T-helper 2 cell treated with Interferon-gamma antibody and Interleukin-4, amounts not matched to agents 100 ng/mL and 5 ng/mL, for 36 hours (primary cell): ENCODE measurements around the gene NOTCH3. TPM values are rescaled to one million over a fixed set of nuclear protein-coding genes. Genes with fewer than 3 reads are reported as not detected.

Source experiments
- intact Hi-C: fragments of 100-400 bp; cut with micrococcal nuclease; formaldehyde crosslinking; loops from one replicate; pipeline ENCODE4 v1.15.1; 2023
- total RNA-seq: library from RNA; stranded (reverse); gene quantifications from 2 replicates; pipeline ENCODE4 v1.2.3, GENCODE V29; 2022

The NOTCH3 gene
- total RNA-seq, 1 donor from 2014 or later: not detected

DNA sequence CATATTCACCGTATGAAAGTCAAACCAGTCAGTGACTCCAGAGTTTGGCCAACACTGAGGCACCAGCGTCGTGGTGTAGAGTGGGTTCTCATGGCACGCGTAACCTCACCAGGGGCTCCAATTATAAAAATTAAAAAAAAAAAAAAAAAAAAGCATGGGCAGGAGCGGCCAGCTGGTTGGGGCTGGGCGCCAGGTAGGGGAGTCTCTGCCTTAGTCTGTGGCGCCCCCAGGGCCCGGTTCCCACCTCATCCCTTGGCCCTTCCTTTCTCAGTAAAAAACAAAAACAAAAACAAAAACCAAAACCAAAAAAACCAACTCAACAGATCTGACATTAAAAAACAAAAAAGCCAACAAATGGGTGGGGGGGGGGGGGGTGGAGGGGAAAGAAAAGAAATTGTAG is 36.1 kb upstream of the NOTCH3 start:
- intact Hi-C loops: no loop called here

DNA sequence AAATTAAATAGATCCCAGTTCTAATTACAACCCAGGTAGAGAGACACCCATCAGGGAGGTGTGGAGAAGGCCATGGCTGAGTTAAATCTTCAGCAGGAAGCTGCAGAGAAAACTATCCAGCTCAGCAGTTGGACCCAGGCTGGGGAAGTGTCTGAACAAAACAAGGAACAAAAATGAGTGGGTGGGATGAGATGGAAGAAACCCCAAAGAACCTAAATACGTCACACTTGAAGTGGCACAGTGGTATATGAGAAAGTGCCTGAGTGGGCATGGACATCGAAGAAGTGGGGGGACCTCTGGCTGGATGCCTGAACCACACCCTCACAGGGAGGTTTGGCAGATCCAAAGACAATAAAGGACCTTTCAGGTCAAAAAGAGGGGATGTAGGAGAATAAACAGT is 35.0 kb upstream of the NOTCH3 start:
- intact Hi-C loops: no loop called here

DNA sequence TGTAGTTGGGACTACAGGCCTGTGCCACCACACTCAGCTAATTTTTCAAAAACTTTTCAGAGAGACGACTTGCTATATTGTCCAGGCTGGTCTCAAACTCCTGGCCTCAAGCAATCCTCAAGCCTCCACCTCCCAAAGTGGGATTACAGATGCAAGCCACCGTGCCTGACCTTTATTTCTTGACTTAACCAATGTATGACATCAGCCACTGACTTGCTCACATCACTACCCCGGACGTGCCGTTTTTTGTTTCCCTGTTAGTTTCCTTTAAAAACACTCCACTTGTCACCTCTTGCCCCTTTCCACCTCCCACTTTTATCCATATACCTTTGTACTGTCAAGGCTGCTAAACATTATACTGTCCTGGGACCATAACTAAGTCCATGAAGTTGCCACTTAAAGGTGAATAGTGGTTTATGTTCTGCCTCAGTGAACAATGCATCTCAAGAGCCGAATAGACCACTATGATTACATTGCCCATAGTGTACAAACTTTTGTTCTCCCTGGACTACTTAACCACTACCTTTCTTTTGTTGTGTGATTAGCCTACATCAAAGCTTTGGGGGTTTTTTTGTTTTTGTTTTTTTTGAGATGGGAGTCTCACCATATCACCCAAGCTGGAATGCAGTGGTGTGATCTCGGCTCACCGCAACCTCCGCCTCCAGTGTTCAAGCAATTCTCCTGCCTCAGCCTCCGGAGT is 33.8 kb upstream of the NOTCH3 start:
- intact Hi-C loops: no loop called here

DNA sequence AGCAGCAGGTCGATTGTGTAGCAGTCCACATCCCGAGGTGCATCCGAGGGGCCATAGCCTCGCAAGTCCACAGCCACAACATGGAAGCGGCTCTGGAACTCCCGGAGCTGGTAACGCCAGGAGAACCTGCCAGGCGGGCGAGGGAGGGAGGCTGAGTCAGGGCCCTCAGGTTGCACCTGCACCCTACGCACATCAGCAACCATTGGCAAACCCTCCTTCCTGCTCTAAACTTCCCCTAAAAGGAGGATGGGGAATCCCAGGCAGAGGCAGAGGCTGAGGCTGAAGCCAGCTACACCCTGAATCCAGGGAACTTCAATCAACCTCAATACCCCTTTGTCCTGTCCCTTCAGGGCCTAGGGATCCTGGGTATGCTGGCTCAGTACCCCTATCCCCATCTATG is 30.5 kb upstream of the NOTCH3 start:
- intact Hi-C loops: no loop called here

DNA sequence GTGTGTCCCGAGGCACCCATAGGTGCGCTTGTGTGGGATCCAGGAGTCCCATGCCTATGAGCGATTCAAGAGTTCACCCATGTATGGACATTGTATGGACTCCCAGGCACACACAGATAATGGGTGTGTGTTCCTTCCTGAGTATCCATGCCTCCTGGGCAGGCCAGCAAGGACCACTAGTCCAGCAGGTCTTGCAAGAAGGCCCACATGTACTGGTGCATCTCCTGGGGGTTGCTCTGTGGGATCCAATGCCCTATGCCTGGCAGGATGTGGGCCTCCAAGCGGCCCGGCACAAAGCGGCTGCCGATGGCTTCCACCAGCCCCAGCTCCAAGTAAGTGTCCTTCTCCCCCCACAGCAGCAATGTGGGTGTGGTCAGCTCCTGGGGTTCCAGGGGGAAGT is 26.5 kb upstream of the NOTCH3 start:
- intact Hi-C loops: no loop called here

DNA sequence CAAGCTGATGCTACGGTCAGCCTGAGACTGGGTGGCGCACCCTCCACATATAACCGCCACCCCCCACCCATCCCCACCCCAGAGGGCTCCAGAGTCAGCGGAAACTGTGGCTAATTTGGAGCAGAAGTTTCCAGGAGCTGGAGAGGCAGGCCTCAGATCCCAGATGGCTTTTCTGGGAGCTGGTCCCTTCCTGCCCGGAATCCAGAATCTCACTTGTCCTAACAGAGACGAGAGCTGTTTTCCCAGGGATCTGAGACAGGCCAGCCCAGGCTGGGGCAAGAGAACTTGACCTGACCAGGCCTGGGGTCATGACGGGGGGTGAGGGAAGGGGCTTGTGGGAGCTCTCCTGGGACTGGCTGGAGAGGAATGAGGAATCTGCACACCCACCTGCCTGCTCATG is 25.0 kb upstream of the NOTCH3 start:
- intact Hi-C loops: no loop called here

DNA sequence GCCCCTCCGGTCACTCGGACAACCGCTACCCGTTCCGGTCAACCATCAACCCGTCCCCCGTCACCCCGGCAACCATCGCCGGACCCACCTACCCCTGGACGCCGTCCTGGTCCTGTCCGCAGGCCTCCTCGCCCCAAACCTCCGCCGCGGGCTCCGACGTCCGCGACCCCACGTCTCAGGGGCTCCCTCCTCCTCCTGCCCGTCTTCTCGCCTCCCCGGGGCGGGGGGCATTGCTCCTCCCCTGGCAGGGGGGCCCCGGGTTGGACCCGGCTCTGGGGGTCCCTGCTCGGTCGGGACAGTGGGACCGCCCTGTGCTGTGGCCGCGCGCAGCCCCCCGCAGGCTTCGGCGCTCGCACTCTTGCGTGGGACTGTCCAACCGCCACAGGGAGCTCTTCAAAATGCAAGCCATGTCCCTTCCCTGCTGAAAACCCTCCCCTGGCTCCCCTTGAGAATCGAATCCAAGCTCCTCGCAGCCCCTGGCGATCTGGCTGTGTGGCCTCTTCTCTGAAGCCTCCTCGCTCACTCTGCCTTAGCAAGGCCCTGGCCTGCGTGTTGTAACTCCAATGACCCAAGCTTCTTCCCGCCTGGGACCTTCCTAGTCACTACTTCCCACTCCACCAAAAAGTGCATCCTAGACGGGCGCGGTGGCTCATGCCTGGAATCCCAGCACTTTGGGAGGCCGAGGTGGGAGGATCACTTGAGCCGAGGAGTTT is 23.0 kb upstream of the NOTCH3 start:
- intact Hi-C loops: no loop called here

DNA sequence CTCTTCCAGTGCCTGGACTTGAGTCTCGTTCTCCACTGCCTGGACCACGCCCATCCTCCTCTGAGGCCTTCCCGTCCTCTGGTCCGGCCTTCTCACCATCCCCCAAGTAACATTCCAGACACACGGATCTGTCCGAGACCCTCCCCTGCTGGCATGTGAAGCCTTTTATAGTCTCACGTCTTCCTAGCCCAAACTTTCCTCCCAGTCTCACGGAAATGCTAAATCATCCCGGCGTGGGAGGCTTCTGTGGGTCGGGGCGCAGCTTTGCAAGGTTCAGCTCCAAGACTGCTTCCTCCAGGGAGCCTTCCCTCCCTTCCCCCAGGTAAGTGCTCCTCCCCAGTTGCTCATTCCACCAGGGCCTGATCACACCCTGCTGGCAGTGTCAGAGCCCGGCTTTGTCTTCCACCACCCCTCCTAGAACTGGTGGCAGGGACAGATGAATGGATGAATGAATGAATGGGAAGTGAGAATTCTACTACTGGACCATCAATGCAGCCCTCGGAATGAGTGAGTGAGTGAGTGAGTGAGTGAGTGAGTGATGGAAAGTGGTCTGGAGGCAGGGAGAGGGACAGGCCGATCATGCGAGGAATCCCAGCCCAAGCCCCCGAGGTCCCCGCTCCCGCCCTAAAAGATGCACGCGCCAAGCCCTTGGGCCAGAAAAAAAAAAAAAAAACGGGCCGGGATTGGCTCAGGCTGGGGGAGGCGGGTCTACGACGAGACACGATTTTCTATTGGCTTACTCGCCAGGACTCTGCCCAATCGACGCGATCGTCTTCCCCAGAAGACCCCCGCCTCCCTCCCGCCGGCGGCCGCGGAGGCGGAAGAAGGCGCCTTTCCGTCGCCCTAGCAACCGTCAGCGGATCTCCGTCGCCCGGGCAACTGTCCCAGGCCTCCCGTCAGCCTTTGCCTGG is 22.2 kb upstream of the NOTCH3 start:
- intact Hi-C loops: no loop called here

DNA sequence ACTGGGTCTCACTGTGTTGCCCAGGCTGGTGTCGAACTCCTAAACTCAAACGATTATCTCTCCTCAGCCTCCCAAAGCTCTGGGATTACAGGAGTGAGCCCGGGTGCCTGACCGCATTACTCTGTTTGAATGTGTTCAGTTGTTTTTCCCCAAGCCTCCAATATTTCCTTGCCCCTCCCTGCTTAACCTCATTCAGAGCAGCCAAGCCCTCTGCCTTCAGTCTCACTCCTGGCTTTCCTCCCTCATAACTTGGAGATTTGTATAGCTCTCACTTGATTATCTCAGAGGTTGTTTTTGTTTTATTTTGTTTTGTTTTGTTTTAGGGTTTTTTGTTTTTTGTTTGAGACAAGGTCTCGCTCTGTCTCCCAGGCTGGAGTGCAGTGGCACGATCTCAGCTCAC is 20.0 kb upstream of the NOTCH3 start:
- intact Hi-C loops: no loop called here

DNA sequence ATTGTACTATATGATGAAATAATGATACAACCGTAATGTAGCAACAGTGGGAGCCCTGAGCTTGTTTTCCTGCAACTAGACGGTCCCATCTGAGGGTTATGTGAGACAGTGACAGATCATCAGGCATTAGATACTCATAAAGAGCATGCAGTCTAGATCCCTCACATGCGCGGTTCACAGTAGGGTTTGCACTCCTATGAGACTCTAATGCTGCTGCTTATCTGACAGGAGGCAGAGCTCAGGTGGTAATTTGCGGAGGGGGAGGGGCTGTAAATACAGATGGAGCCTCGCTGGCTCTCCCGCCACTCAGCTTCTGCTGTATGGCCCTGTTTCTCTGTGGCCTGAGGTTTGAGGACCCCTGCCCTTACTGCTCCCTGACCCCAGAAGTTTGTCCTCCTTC is 17.7 kb upstream of the NOTCH3 start:
- intact Hi-C loops: no loop called here

DNA sequence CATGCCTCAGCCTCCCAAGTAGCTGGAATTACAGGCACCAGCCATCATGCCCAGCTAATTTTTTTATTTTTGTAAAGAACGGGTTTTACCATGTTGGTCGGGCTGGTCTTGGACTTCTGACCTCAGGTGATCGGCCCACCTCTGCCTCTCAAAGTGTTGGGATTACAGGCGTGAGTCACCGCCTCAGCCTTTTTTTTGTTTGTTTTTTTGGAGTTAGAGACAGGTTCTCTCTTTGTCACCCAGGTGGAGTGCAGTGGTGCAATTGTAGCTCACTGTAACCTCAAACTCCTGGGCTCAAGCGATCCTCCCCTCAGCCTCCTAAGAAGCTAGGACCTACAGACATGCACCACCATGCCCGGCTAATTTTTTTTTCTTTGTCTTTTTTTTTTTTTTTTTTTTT is 15.6 kb upstream of the NOTCH3 start:
- intact Hi-C loops: no loop called here

DNA sequence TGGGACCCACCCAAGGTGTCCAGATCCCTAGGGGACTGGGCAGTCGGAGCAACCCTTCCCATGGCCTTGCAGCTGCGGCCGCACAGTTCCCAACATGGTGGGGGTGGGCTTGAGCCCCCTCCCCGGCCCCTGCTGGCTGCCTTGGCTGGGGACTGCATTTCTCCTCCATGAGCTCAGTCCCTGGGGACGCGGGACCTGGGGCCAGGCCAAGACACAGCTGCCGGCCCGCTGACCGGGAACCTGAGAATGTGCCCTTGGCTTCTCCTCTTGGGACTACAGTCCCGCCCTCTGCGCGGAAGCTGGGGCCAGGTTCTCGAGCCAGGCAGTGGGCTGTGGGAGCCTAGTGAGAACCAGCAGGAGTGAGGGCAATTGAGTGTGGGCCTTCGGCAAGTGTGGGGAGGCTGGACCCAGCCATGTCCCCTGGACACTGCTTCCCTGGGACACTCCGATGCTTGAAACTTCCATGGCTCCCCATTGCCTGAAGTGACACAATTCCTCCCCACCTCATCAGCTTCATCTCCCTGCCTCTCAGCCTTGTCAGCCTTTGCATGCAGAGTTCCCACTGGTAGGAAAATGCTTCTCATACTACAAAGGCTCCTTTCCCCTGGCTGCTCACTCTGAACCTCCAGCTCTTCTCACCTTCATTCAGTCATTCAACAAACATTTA is 13.1 kb upstream of the NOTCH3 start:
- intact Hi-C loops: no loop called here

DNA sequence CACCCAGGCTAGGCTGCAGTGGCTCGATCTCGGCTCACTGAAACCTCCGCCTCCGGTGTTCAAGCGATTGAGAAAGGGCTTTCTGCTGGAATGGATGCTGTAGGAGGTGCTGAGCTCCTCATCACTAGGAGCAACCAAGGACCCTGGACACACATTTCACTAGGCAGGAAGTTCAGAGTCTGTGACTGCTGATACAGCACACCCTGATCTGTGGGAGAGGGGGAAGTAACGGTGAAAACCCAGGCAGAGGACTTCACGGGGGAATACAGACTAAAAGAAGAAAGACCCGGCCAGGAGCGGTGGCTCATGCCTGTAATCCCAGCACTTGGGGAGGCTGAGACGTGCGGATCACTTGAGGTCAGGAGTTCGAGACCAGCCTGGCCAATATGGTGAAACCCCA is 11.9 kb upstream of the NOTCH3 start:
- intact Hi-C loops: no loop called here

DNA sequence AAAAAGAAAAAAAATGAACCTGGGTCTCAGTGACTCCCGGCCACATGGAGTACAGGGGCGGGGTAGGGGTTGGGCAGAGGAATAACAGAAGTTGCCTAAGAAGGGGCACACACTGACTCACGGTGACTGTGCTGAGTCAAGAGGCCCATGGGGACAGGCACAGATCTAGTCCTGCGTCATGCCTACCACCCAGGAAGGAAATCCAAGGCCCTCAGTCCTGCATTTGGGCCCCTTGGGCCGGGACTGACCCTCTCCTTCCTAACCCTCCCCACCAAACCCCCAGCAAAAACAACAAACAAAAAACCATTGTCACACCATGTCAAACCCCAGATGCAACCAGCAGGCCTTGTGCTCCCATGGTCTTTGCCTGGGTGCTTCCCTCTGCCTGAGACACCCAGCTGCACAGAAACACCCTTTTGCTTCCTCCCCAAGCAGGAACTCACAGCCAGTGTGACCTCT is 9.6 kb upstream of the NOTCH3 start:
- intact Hi-C loops: no loop called here

DNA sequence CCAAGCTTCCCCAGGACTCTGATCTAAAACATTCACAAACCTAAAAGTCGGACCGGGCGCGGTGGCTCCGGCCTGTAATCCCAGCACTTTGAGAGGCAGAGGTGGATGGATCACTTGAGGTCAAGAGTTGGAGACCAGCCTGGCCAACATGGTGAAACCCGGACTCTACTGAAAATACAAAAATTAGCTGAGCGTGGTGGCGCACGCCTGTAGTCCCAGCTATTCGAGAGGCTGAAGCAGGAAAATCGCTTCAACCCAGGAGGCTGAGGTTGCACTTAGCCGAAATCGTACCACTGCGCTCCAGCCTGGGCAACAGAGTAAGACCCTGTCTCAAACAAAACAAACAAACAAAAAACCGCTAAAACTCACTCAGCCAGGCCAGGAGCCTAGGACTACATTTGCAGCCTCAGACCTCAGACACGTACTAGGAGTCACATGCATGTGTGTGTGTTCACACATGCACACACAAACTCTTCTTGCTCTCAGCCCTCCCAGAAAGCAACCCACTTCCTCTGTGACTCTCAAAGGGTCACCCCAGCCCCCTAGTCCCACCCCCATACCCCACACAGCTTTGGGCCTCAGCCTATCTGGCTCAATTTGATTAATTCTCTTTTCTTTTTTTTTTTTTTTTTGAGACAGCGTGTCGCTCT is 704 bp upstream of the NOTCH3 start:
- intact Hi-C loops: no loop called here

DNA sequence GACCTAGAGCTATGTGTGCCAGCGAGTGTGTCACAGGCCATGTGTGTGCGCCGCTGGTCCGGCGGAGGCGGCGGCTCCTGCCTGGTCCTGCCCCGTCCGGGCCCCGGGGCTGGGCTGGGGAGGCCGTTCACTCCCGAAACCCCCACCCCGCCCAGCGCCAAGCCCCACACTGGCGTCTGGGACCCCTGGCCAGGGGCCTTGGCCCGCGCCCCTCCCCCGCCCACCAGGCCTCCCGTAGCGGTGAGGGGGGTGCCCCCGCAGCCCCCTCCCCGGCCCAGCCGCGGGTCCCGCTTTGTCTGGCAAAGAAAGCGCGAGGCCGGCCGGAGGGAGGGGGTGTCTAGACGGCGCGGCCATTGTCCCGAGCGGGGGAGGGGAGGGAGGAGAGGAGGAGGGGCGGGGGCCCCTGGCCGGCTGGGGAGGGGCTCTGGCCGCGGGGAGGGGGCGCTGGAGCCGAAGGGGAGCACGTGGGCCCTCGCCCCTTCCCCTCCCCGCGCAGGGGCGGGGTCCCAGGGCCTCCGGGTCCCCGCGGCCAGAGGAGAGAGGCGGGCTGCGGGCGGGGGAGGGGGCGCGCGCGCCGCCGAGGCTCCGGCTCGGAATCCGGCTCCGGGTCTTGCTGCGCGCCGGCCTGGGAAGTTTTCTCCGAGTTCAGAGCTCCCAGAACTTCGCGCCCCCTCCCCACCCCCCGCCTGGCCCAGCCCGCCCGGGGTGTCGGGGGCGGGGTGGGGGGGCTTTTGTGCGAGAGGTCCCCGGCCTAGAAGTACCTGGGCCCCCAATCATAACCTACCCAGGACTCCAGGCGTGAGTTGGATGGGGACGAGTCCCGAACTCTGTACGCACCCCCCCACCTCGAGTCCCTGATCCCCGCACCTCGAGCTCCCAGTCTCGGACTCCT is 888 bp downstream of the NOTCH3 start:
- intact Hi-C loops: no loop called here

DNA sequence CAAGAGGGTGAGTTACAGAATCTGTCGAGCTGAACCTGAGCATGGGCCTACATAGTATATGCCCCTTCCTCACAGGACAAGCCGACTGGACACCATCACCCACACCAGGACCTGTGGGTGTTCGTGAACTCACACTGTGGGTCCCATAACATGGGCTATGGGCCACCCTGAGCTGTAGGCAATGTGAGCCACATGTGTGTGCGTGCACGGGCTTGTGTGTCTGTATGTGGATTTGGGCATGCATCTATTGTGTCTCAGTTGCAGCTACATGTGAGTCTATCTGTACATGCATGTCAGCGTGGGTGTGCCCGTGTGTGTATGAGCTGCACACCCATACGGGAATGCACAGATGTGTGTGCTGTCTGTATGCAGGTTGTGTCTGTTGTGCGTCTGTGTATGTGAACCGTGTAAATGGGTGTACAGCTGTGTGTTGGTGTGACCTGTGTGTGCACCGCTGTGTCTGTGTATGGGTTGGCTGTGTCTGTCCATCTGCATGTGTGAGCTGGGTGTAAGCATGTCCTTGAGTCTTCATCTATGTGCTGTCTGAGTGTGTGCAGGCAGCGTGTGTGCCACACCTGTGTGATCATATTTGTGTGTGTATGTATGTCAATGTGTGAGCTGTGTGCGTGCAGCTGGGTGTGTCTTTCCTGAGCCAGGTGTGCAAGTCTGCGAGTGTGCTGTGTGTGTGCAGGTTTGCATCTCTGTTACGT is 1.7 kb downstream of the NOTCH3 start:
- intact Hi-C loops: no loop called here

DNA sequence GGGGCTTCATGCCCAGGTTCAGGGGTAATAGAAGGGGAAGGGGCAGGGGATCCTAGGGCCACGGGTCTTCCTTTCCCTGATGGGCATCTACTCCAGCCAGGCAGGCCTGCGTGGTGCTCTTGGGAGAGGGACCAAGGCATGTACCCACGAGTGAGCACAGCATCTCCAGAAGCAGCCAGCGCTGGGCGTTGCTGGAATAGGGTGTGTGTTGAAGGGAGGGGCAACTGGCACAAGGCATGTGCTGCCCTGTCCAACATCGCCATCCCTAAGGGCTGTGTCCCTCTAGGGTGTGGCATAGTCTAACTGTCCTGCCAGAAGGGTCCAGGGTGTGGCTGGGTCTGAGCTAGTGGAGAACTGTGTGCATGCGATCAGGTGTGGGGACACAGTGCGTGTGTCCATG is 2.9 kb downstream of the NOTCH3 start:
- intact Hi-C loops: no loop called here

DNA sequence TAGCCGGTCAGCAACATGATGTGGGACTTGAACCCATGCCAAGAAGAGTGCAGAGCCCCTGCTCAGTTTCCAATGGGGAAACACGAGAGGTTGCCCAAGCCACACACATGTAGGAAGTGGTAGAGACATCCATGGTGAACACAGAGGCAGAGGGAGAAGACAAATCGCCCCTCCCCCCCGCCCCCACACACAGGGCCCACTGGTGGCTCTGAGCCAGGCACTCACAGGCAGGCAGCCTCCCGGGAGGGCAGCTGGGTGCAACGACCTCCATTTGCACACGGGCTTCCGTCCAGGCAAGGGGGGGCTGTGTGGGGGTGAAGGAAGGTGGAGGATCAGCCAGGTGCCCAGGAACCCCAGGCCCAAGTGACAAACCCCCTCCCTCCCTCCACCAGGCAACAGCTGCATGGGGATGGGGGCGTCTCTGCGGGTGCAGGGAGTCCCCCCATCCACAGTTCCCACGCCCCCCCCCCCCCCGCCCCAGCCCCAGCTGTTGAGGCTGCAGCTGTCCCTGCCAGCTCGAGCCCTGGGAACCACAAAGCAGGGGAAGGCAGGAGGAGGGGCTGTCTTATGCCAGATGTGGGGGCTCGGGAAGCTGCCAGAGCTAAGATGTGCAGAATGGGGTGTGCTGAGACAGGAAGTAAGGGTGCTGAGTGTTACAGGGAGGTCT is 3.4 kb downstream of the NOTCH3 start:
- intact Hi-C loops: no loop called here
